Osteoblast (primary cell): ENCODE data around the gene GCSAM. TPM values are rescaled to one million over a fixed set of nuclear protein-coding genes. Genes with fewer than 3 reads are reported as not detected.

ENCODE experiments used
- DNase-seq: peaks from one replicate; pipeline ENCODE4 v3.0.0; 2011; ENCODE audit warnings: low spot score, mixed read lengths; ENCODE audit not compliant: insufficient read length; ENCODE audit errors: missing footprints
- H2AFZ ChIP-seq: 2 replicates; pipeline ENCODE4 v1.6.0; 2011; ENCODE audit warnings: mild to moderate bottlenecking, low read length
- H3K27ac ChIP-seq: 2 replicates; pipeline ENCODE4 v1.5.1; 2011; ENCODE audit warnings: mild to moderate bottlenecking, low read depth, low read length, moderate library complexity
- H3K27me3 ChIP-seq: 2 replicates; pipeline ENCODE4 v1.6.0; 2012; ENCODE audit warnings: mild to moderate bottlenecking, control low read depth, inconsistent platforms, low read length, moderate library complexity; ENCODE audit not compliant: insufficient read depth
- H3K36me3 ChIP-seq: 2 replicates; pipeline ENCODE4 v1.5.1; 2011; ENCODE audit warnings: mild to moderate bottlenecking, low read length, control low read depth, moderate library complexity; ENCODE audit not compliant: insufficient read depth
- H3K4me1 ChIP-seq: 2 replicates; pipeline ENCODE4 v1.5.1; 2011; ENCODE audit warnings: mild to moderate bottlenecking, low read length, control low read depth, moderate library complexity; ENCODE audit not compliant: insufficient read depth
- H3K4me2 ChIP-seq: 2 replicates; pipeline ENCODE4 v1.6.0; 2011; ENCODE audit warnings: mild to moderate bottlenecking, low read length; ENCODE audit not compliant: insufficient read depth
- H3K4me3 ChIP-seq: fragments of 200-600 bp; sonication (generic); 3 replicates; pipeline ENCODE4 v1.5.1; 2012; ENCODE audit warnings: mild to moderate bottlenecking, low read length, inconsistent platforms; ENCODE audit not compliant: insufficient read depth
- H3K79me2 ChIP-seq: 2 replicates; pipeline ENCODE4 v1.6.0; 2012; ENCODE audit warnings: mild to moderate bottlenecking, low read length, control low read depth, inconsistent platforms; ENCODE audit not compliant: insufficient read depth
- H3K9me3 ChIP-seq: 2 replicates; pipeline ENCODE4 v1.5.1; 2011; ENCODE audit warnings: low read depth, low read length, control low read depth
- H4K20me1 ChIP-seq: 2 replicates; pipeline ENCODE4 v1.6.0; 2012; ENCODE audit warnings: mild to moderate bottlenecking, low read length, control low read depth; ENCODE audit not compliant: insufficient read depth
- CTCF ChIP-seq: IDR thresholded peaks from 2 replicates; pipeline ENCODE4 v1.5.1; 2011; ENCODE audit warnings: mild to moderate bottlenecking, low read depth, low read length, moderate library complexity; ENCODE audit errors: extremely low read depth
- total RNA-seq: library from RNA; depleted of rRNA; stranded (reverse); fragments of >200 nt; gene quantifications from 2 replicates; pipeline ENCODE4 v1.2.3, GENCODE V29; 2012

GCSAM gene
- total RNA-seq, 1 donor: 0.36 TPM

- Histone ChIP-seq H3K79me2 (no peaks in the 10 kb centered on the region), H3K9me3 (no peaks in the 10 kb centered on the region), H3K27me3 (no peaks in the 10 kb centered on the region), H3K36me3 (no peaks in the 10 kb centered on the region), H3K4me3 (no peak overlapping the region), H3K4me2 (no peak overlapping the region), H4K20me1 (no peaks in the 10 kb centered on the region), H3K27ac (no peak overlapping the region), H3K4me1 (no peaks in the 10 kb centered on the region), H2AFZ (no peak overlapping the region)
- TF ChIP-seq CTCF: no peak
- no peak for DNase-seq
Observed at GRCh38 chr3:112131111-112131510, 1.9 kb downstream of the GCSAM start.

- Histone ChIP-seq H3K27ac (no peak overlapping the region), H3K9me3 (no peaks in the 10 kb centered on the region), H3K79me2 (no peaks in the 10 kb centered on the region), H3K4me2 (no peak overlapping the region), H3K36me3 (no peaks in the 10 kb centered on the region), H3K4me3 (no peak overlapping the region), H3K27me3 (no peaks in the 10 kb centered on the region), H3K4me1 (no peaks in the 10 kb centered on the region), H2AFZ (no peak overlapping the region), H4K20me1 (no peaks in the 10 kb centered on the region)
- no peak for DNase-seq
- no peak for TF ChIP-seq CTCF
Observed at GRCh38 chr3:112130638-112130993, 2.4 kb downstream of the GCSAM start.

GRCh38 chr3:112129925-112130637 lies 3.0 kb downstream of the GCSAM start:
- no peak for TF ChIP-seq CTCF
- H3K4me3 ChIP-seq: no peak overlapping the region
- H4K20me1 ChIP-seq: no peaks in the 10 kb centered on the region
- no peaks in the 10 kb centered on the region for H3K79me2 ChIP-seq
- DNase-seq: no peak
- no peak overlapping the region for H2AFZ ChIP-seq
- no peaks in the 10 kb centered on the region for H3K27me3 ChIP-seq
- no peak overlapping the region for H3K4me2 ChIP-seq
- H3K9me3 ChIP-seq: no peaks in the 10 kb centered on the region
- no peaks in the 10 kb centered on the region for H3K36me3 ChIP-seq
- no peak overlapping the region for H3K27ac ChIP-seq
- no peaks in the 10 kb centered on the region for H3K4me1 ChIP-seq

- H3K27ac ChIP-seq: no peak overlapping the region
- no peak overlapping the region for H3K4me3 ChIP-seq
- H2AFZ ChIP-seq: no peak overlapping the region
- no peaks in the 10 kb centered on the region for H3K9me3 ChIP-seq
- no peaks in the 10 kb centered on the region for H3K4me1 ChIP-seq
- no peak for TF ChIP-seq CTCF
- no peak for DNase-seq
- H3K79me2 ChIP-seq: no peaks in the 10 kb centered on the region
- H4K20me1 ChIP-seq: no peaks in the 10 kb centered on the region
- H3K4me2 ChIP-seq: no peak overlapping the region
- no peaks in the 10 kb centered on the region for H3K27me3 ChIP-seq
- H3K36me3 ChIP-seq: no peaks in the 10 kb centered on the region
Observed at GRCh38 chr3:112128843-112129727, 4.0 kb downstream of the GCSAM start.
